Fibroblast of the aortic adventitia (primary cell): Measurements from ENCODE around the gene FAM8A1. TPM values are rescaled to one million over a fixed set of nuclear protein-coding genes. Genes with fewer than 3 reads are reported as not detected.

Experiments used
- DNase-seq: peaks from one replicate; pipeline ENCODE4 v3.0.0-alpha.2; 2010; ENCODE audit warnings: low read depth
- H3K4me3 ChIP-seq: 2 replicates; pipeline ENCODE4 v1.5.1; 2011; ENCODE audit warnings: low read depth, mild to moderate bottlenecking, control low read depth, low read length, moderate library complexity
- CTCF ChIP-seq: IDR thresholded peaks from 2 replicates; pipeline ENCODE4 v1.5.1; 2011; ENCODE audit warnings: mild to moderate bottlenecking, low read length, control low read depth, inconsistent platforms; ENCODE audit not compliant: insufficient read depth
- total RNA-seq: library from RNA; depleted of rRNA; stranded (reverse); fragments of >200 nt; gene quantifications from 2 replicates; pipeline ENCODE4 v1.2.3, GENCODE V29; 2012; ENCODE audit warnings: low replicate concordance

Gene FAM8A1
- 12.0 and 28.9 TPM in 2 replicates for total RNA-seq

- TF ChIP-seq CTCF: peak; percentile 79
- H3K4me3 ChIP-seq: peak within 1 kb of the TSS; percentile 90
- DNase-seq: peak; percentile 80
Measured at GRCh38 chr6:17599877-17600526, at the start of gene FAM8A1. Gene FAM8A1 (plus strand): TSS chr6:17600302. CDS start chr6:17600410, 108 bp downstream.

- H3K4me3 ChIP-seq: no peak overlapping the region
- no peak for TF ChIP-seq CTCF
- DNase-seq: no peak
Measured at GRCh38 chr6:17551383-17551958, 48.6 kb upstream of the FAM8A1 start.

GRCh38 chr6:17552861-17553260, 47.2 kb upstream of the FAM8A1 start:
- no peak for DNase-seq
- H3K4me3 ChIP-seq: no peak overlapping the region
- no peak for TF ChIP-seq CTCF

- no peak for DNase-seq
- no peak for TF ChIP-seq CTCF
Measured at GRCh38 chr6:17556014-17556413, 44.1 kb upstream of the FAM8A1 start.

GRCh38 chr6:17562636-17563035, 37.5 kb upstream of the FAM8A1 start:
- H3K4me3 ChIP-seq: no peak overlapping the region
- no peak for TF ChIP-seq CTCF
- DNase-seq: no peak

More at GRCh38 chr6:17556014-17556413, 44.1 kb upstream of the FAM8A1 start:
- H3K4me3 ChIP-seq: no peak overlapping the region

GRCh38 chr6:17565399-17565798, 34.7 kb upstream of the FAM8A1 start:
- TF ChIP-seq CTCF: no peak
- H3K4me3 ChIP-seq: no peak overlapping the region
- DNase-seq: no peak
